ENCODE results near the gene CCPG1. TPM values are rescaled to one million over a fixed set of nuclear protein-coding genes. Genes with fewer than 3 reads are reported as not detected.

CCPG1 gene
- total and polyA plus RNA-seq, 2 donors, result 38.8 to 52.3 TPM

GRCh38 chr15:55320238-55320550 lies 88.0 kb downstream of the CCPG1 start:
- Histone ChIP-seq H3K4me3 (ENCODE audit: low read depth, low read length) (no peak overlapping the region), H3K27ac (ENCODE audit: low read depth) (no peak overlapping the region), H3K36me3 (ENCODE audit: insufficient read depth) (no peaks in the 10 kb centered on the region), H3K4me1 (ENCODE audit: insufficient read depth) (no peaks in the 10 kb centered on the region)
- no peak for DNase-seq (ENCODE audit: extremely low spot score)
- WGBS, result 35% methylated on average over 2 of the region's 2 CpGs

- no peaks in the 10 kb centered on the region for H3K36me3 ChIP-seq (ENCODE audit: insufficient read depth)
- DNase-seq (ENCODE audit: extremely low spot score), result no peak
- no peaks in the 10 kb centered on the region for H3K4me1 ChIP-seq (ENCODE audit: insufficient read depth)
- peak overlapping the region; percentile 61 for H3K4me3 ChIP-seq (ENCODE audit: low read depth, low read length)
- WGBS, result 47% methylated on average over 4 of the region's 4 CpGs
- no peak overlapping the region for H3K27ac ChIP-seq (ENCODE audit: low read depth)
Measured at GRCh38 chr15:55319537-55320237, 88.5 kb downstream of the CCPG1 start.

- DNase-seq (ENCODE audit: extremely low spot score), result peak; percentile 69
- peak within 1 kb of the TSS; percentile 61 for H3K4me3 ChIP-seq (ENCODE audit: low read depth, low read length)
- H3K4me1 ChIP-seq (ENCODE audit: insufficient read depth), result no peaks in the 10 kb centered on the region
- no peaks in the 10 kb centered on the region for H3K36me3 ChIP-seq (ENCODE audit: insufficient read depth)
- H3K27ac ChIP-seq (ENCODE audit: low read depth), result peak within 1 kb of the TSS; percentile 77
- WGBS, result 2% methylated on average over 49 of the region's 49 CpGs
Measured at GRCh38 chr15:55318588-55319494, 89.3 kb downstream of the CCPG1 start, which contains the start of the genes PIGB and PIGBOS1. PIGB (plus strand) TSS chr15:55319222; CDS start chr15:55319251, 29 bp downstream. PIGBOS1 (minus strand) TSS chr15:55319123; CDS start chr15:55317792, 1,331 bp downstream.

Other genes starting within 250 kb of the CCPG1 start
- gene RSL24D1, start 211.4 kb downstream of the CCPG1 start, total RNA-seq, result 136 TPM
- gene RSL24D1, start 211.4 kb downstream of the CCPG1 start, polyA plus RNA-seq, result 76.8 TPM
- gene RAB27A, start 118.5 kb downstream of the CCPG1 start, total RNA-seq, result 17.2 TPM
- gene RAB27A, start 118.5 kb downstream of the CCPG1 start, polyA plus RNA-seq, result 30.8 TPM
- 16.0 TPM for gene PIGBOS1, start 89.2 kb downstream of the CCPG1 start, total RNA-seq
- gene PIGBOS1, start 89.2 kb downstream of the CCPG1 start, polyA plus RNA-seq, result 22.9 TPM
- gene PIGB, start 89.1 kb downstream of the CCPG1 start, total RNA-seq, result 14.1 TPM
- gene PIGB, start 89.1 kb downstream of the CCPG1 start, polyA plus RNA-seq, result 8.5 TPM
- 3.8 TPM for gene PIERCE2, start 136 bp upstream of the CCPG1 start, total RNA-seq
- gene PIERCE2, start 136 bp upstream of the CCPG1 start, polyA plus RNA-seq, result 2.4 TPM
- 7.3 TPM for gene DNAAF4, start 99.9 kb upstream of the CCPG1 start, total RNA-seq
- 2.1 TPM for gene DNAAF4, start 99.9 kb upstream of the CCPG1 start, polyA plus RNA-seq
- gene PYGO1, start 180.0 kb upstream of the CCPG1 start, total RNA-seq, result 40.9 TPM
- gene PYGO1, start 180.0 kb upstream of the CCPG1 start, polyA plus RNA-seq, result 4.9 TPM

Data from urinary bladder (tissue), 4 donors.